ENCODE measurements around the gene SH3GL1. TPM values are rescaled to one million over a fixed set of nuclear protein-coding genes. Genes with fewer than 3 reads are reported as not detected.

SH3GL1 gene, protein sequence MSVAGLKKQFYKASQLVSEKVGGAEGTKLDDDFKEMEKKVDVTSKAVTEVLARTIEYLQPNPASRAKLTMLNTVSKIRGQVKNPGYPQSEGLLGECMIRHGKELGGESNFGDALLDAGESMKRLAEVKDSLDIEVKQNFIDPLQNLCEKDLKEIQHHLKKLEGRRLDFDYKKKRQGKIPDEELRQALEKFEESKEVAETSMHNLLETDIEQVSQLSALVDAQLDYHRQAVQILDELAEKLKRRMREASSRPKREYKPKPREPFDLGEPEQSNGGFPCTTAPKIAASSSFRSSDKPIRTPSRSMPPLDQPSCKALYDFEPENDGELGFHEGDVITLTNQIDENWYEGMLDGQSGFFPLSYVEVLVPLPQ
- polyA plus RNA-seq (2013, experiment 1 of 4): 98.9 TPM
- 94.5 TPM for polyA plus RNA-seq (2013, experiment 2 of 4)
- 83.1 TPM for polyA plus RNA-seq (2013, experiment 3 of 4)
- polyA plus RNA-seq (2013, experiment 4 of 4): 89.3 TPM

DNA sequence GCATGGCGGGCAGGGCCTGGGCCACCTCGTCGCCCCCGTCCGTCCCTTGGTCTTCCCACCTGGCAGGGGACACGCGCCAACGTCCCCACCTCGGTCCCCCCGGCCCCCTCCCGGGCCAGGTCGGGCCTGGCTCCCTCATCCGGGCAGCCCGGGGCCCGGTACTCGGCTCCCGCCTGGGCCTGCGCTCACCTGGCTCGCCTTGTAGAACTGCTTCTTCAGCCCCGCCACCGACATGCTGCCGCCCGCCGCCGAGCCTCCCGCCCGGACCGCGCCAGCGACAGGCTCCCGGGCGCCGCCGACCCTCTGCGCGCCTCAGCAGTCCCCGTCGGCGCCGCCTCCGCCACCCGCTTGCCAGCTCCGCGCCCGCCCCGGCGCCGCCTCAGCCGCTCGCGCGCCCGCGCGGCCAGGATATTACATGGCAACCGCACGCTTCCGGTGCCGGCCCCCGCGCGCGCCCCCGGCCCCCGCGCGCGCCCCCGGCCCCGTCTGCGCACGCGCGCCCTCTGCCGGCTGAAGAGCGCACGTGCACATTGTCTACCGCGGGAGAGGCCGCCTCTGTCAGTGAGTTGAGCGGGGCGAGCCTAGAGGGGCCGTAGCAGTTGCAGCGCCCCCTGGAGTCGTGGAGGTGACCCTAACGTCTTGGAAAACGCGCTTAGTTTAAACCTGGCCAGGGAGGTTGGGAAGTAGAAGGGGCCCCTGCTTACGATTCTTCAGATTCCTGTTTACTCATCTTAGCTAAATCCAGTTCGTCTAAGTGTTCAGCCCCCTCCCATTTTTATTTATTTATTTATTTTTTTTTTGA, at the start of gene SH3GL1:
Gene SH3GL1 (minus strand): TSS at position 413 of the 802 bp plus-strand sequence. CDS start 179 bp downstream, at position 234.
- Histone ChIP-seq H3K27ac (ENCODE audit: insufficient read depth, low read depth, low read length, poor library complexity, severe bottlenecking) (no peak within 1 kb of the TSS), H3K27me3 (ENCODE audit: control insufficient read depth, insufficient read depth, low read length, poor library complexity, severe bottlenecking) (no peaks in the 10 kb centered on the region), H3K9me3 (ENCODE audit: control insufficient read depth, low read length) (no peaks in the 10 kb centered on the region), H3K4me3 (ENCODE audit: insufficient read depth, low read depth, low read length) (peak within 1 kb of the TSS; percentile 89), H3K4me1 (ENCODE audit: control insufficient read depth, insufficient read depth, low read length) (peaks cover 26% of the 10 kb centered on the region), H3K36me3 (ENCODE audit: control insufficient read depth, insufficient read depth, low read length) (no peaks in the 10 kb centered on the region)
- WGBS, 2 experiments: 0 to 1% methylated on average over 90 of the region's 90 CpGs

DNA sequence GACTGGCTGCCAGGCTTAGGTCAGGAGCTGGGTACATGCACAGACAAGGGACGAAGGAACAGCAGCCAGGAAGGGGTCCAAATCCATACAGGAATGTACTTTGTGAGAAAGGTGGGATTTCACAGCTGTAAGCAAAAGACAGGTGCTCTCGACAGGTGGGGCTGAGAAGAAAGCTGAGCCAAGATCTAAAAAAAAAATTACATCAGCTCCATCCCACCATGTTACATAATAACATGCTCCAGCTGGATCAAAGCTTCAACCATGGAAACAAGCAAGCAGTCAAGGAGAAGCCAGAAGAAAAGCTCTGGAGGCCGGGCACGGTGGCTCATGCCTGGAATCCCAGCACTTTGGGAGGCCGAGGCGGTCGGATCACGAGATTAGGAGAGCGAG, 49.3 kb upstream of the SH3GL1 start:
- Histone ChIP-seq H3K4me3 (ENCODE audit: insufficient read depth, low read depth, low read length) (no peak overlapping the region), H3K4me1 (ENCODE audit: control insufficient read depth, insufficient read depth, low read length) (no peaks in the 10 kb centered on the region), H3K36me3 (ENCODE audit: control insufficient read depth, insufficient read depth, low read length) (peaks cover 24% of the 10 kb centered on the region), H3K27me3 (ENCODE audit: control insufficient read depth, insufficient read depth, low read length, poor library complexity, severe bottlenecking) (no peaks in the 10 kb centered on the region), H3K9me3 (ENCODE audit: control insufficient read depth, low read length) (no peaks in the 10 kb centered on the region), H3K27ac (ENCODE audit: insufficient read depth, low read depth, low read length, poor library complexity, severe bottlenecking) (no peak overlapping the region)
- WGBS, 2 experiments: 91 to 92% methylated on average over 9 of the region's 9 CpGs

DNA sequence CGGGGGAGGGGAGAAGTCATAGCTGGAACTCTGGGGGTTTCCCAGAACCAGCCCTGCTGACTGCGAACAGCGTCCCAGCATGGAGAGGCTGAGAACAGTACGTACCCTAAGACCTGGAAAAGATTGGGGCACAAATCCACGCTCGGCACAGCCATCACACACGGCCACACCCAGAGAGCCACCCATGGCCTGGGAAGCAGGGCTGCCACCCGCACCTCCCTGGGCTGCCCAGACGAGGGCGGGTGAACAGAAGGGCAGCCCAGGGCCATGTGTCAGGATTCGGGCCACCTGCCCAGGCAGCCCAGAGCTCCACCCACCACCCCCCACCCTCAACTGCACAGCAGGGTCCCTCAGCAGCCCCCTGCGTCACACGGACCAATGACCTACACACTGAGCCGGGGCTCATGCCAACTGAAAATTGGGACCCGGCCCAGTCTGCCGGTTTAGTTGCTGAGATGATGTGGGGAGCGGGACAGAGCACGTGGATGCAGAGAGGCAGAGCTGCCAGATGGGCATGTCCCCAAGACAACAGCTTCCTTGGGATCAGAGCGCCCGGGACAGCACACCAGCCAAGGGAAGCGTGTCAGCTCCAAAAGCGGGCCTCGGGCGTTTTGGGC, 48.8 kb upstream of the SH3GL1 start:
- no peaks in the 10 kb centered on the region for H3K27me3 ChIP-seq (ENCODE audit: control insufficient read depth, insufficient read depth, low read length, poor library complexity, severe bottlenecking)
- no peak overlapping the region for H3K27ac ChIP-seq (ENCODE audit: insufficient read depth, low read depth, low read length, poor library complexity, severe bottlenecking)
- WGBS, 2 experiments: 93 to 94% methylated on average over 24 of the region's 24 CpGs
- H3K4me1 ChIP-seq (ENCODE audit: control insufficient read depth, insufficient read depth, low read length): no peaks in the 10 kb centered on the region
- H3K9me3 ChIP-seq (ENCODE audit: control insufficient read depth, low read length): no peaks in the 10 kb centered on the region
- peaks cover 24% of the 10 kb centered on the region for H3K36me3 ChIP-seq (ENCODE audit: control insufficient read depth, insufficient read depth, low read length)
- H3K4me3 ChIP-seq (ENCODE audit: insufficient read depth, low read depth, low read length): no peak overlapping the region

DNA sequence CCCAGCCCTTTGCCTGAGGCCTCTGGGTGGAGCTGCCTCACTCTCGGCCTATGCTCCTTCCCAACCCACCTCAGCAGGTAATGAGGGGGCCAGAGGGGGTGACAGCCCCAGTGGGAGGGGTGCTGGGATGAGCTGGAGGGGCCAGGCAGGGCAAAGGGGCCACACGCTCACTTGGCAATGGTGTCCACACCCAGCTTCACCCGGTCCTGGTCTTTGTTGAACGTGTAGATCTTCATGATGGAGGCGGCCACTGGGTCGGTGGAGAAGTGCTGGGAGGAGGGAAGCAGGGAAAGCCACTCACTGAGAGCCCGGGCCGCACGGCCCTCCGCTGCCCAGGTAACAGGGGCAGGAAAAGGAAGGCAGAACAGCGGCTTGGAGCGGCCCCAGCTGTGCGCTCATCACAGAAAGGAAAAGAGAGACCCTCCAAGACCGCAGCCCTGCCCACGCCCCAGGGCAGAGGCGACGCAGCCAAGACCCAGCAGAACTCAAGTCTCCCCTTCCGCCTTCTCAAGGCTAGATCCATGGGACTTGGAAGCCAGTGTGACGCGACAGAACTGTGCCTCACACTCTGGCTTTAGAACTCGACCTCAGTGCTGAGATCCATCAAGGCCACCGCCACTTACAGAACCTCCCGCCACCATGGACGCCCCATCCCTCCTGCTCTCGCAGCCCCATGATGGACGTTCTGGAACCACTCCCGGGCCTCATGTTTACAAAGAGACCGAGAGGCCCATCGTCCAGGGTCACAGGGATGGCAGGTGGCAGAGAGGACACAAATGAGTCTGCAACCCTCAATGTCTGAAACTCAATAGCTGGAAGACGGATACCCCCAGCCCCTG, 48.0 kb upstream of the SH3GL1 start:
- no peak overlapping the region for H3K27ac ChIP-seq (ENCODE audit: insufficient read depth, low read depth, low read length, poor library complexity, severe bottlenecking)
- no peak overlapping the region for H3K4me3 ChIP-seq (ENCODE audit: insufficient read depth, low read depth, low read length)
- H3K9me3 ChIP-seq (ENCODE audit: control insufficient read depth, low read length): no peaks in the 10 kb centered on the region
- WGBS, 2 experiments: 94% methylated on average over 30 of the region's 30 CpGs
- H3K27me3 ChIP-seq (ENCODE audit: control insufficient read depth, insufficient read depth, low read length, poor library complexity, severe bottlenecking): no peaks in the 10 kb centered on the region
- H3K36me3 ChIP-seq (ENCODE audit: control insufficient read depth, insufficient read depth, low read length): peaks cover 28% of the 10 kb centered on the region
- H3K4me1 ChIP-seq (ENCODE audit: control insufficient read depth, insufficient read depth, low read length): no peaks in the 10 kb centered on the region

DNA sequence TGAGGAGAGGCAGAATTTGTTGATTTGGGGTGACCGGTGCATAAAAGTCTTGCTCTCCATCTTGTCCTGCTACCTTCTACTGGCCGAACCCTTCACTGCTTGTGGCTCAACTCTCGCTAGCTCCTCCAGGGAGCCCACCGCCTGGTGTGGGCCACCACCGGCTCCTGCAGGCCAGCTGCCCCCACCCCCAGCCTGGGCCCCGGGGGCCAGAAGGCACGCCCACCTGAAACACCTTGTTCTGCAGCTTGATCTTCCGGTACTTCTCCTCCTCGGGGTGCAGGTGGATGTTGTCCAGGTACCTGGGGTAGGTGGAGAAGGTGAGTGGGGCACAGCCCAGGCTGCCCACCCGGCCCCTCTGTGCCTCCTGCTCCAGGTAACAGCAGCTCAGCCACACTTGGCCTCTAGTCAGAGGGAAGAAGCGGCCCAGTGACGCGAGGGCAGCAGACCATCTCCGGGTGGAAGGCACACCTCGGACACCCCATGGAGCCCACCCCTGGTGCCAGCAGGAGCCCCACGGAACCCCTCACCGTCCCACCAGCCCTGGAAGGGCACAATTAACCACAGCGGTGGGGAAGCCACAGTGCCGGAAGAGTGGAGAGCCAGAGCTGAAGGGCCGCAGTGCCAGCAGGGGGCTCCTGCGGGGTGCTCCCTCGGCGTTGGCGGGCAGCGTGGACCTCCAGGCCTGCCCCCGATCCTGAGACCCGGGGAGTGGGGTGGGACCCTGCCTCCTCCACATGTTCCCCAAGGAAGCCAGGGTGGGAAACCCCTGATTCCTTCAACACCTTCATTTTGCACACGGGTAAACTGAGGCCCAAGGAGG, 47.2 kb upstream of the SH3GL1 start:
- WGBS, 2 experiments: 95% methylated on average over 28 of the region's 28 CpGs
- no peak overlapping the region for H3K4me3 ChIP-seq (ENCODE audit: insufficient read depth, low read depth, low read length)
- H3K27ac ChIP-seq (ENCODE audit: insufficient read depth, low read depth, low read length, poor library complexity, severe bottlenecking): peak overlapping the region; percentile 26
- H3K27me3 ChIP-seq (ENCODE audit: control insufficient read depth, insufficient read depth, low read length, poor library complexity, severe bottlenecking): no peaks in the 10 kb centered on the region
- peaks cover 30% of the 10 kb centered on the region for H3K36me3 ChIP-seq (ENCODE audit: control insufficient read depth, insufficient read depth, low read length)
- H3K9me3 ChIP-seq (ENCODE audit: control insufficient read depth, low read length): no peaks in the 10 kb centered on the region
- H3K4me1 ChIP-seq (ENCODE audit: control insufficient read depth, insufficient read depth, low read length): no peaks in the 10 kb centered on the region

DNA sequence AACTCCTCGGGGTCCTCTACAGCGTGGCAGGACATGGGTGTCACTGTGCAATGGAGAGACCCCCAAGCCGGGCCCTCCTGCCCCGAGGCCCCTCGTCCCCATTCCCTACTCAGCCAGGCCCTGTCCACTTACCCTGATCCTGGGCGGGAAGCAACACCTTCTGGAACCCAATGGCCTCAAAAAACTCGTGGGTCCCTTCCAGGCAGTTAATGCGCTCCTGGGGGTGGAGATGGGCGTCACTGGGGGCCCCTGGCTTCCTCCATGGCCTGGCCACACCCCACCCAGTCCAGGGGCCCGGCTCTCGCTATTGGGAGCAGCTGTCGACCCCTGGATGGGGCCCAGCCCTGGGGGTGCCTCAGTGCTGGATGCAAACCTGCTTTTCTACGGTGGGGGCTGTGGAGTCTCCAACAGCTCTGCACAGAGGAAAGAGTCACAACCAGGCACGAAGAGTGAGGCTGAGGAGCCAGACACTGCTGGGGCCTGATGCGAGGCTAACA, 46.4 kb upstream of the SH3GL1 start:
- Histone ChIP-seq H3K27ac (ENCODE audit: insufficient read depth, low read depth, low read length, poor library complexity, severe bottlenecking) (no peak overlapping the region), H3K4me3 (ENCODE audit: insufficient read depth, low read depth, low read length) (no peak overlapping the region), H3K4me1 (ENCODE audit: control insufficient read depth, insufficient read depth, low read length) (no peaks in the 10 kb centered on the region), H3K9me3 (ENCODE audit: control insufficient read depth, low read length) (no peaks in the 10 kb centered on the region), H3K27me3 (ENCODE audit: control insufficient read depth, insufficient read depth, low read length, poor library complexity, severe bottlenecking) (no peaks in the 10 kb centered on the region), H3K36me3 (ENCODE audit: control insufficient read depth, insufficient read depth, low read length) (peaks cover 30% of the 10 kb centered on the region)
- 93 to 94% methylated on average over 15 of the region's 15 CpGs for WGBS, 2 experiments

DNA sequence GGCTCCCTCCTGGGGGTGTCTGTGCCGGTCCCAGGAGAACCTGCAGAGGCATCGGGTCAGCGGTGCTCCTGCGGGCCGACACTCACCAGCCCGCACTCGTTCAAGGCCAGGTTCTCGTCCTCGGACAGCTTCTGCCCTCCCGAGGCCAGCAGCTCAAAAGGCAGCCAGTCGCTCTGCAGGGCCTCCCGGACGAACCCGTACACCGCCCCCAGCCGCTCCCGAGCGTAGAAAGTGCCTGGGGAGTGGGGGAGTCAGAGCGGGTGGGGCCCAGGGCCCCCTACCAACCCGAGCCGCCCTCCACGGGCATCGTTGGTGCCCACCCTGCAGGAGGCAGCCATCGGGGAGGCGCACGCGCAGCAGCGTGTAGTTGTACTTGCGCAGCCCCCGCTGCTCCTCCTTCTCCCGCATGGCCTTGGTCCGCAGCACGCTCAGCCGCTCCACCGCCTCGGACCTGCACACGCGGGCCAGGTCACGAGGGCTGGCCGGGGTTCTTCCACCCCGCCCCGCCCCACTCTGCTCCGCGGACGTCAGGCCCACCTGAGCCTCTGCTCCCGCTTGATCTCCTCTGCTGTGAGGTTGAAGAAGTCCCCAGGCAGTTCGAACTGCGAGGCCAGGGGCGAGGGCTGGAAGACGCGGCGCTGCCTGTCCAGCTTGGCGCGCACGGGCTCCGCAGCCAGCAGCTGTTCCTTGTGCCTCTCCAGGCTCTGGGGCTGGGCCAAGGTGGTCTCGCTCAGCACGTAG, 45.8 kb upstream of the SH3GL1 start:
- Histone ChIP-seq H3K27ac (ENCODE audit: insufficient read depth, low read depth, low read length, poor library complexity, severe bottlenecking) (no peak overlapping the region), H3K27me3 (ENCODE audit: control insufficient read depth, insufficient read depth, low read length, poor library complexity, severe bottlenecking) (no peaks in the 10 kb centered on the region), H3K4me3 (ENCODE audit: insufficient read depth, low read depth, low read length) (no peak overlapping the region), H3K4me1 (ENCODE audit: control insufficient read depth, insufficient read depth, low read length) (no peaks in the 10 kb centered on the region), H3K36me3 (ENCODE audit: control insufficient read depth, insufficient read depth, low read length) (peaks cover 30% of the 10 kb centered on the region), H3K9me3 (ENCODE audit: control insufficient read depth, low read length) (no peaks in the 10 kb centered on the region)
- WGBS, 2 experiments: 95% methylated on average over 58 of the region's 58 CpGs

DNA sequence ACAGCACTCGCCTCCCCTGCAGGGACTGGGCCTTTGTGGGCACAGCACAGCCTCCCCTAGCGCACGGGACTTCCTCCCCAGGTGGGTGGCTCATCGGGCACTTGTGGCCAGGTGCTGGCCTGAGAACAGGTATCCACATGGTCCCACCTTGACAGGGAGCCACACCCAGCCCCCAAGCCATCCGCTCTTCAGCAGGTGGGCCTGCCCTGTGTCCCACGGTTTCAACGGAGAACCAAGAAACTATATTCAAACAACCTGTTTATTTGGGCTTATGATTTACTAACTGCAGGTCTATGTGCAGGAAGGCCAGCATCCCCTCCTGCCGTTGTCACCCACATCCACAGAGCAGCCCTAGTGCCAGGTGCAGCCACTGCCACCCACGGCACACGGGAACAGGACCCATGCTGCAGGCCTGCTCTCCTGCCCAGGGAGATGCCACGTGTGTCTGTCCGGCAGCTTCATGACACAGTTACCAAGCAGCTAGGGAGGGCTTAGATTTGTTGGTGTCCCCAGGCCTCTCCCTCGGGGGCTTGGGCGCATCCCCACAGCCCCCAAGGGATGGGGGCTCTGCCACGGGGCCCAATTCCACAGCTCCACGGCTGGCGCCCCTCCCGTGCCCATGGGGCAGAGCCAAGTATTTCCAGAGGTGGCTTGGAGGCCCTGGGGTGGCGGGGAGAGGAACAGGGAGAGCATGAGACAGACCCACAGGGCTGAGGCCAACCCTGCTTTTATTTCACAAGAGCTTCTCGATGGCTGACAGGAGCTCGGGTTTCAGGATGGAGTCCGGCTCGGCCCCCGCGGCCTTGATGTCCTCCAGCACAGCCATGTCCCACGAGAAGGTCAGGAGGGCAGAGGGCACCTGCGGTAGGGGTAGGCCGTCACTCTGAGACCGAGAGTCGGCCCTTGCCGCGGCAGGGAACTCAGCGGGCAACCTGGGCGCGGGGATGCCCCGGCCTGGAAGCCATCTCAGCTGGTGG, 44.7 kb upstream of the SH3GL1 start:
- Histone ChIP-seq H3K36me3 (ENCODE audit: control insufficient read depth, insufficient read depth, low read length) (peaks cover 30% of the 10 kb centered on the region), H3K4me1 (ENCODE audit: control insufficient read depth, insufficient read depth, low read length) (no peaks in the 10 kb centered on the region)
- WGBS, 2 experiments: 93% methylated on average over 36 of the region's 36 CpGs

More for the DNA sequence above, 44.7 kb upstream of the SH3GL1 start:
- no peaks in the 10 kb centered on the region for H3K27me3 ChIP-seq (ENCODE audit: control insufficient read depth, insufficient read depth, low read length, poor library complexity, severe bottlenecking)
- no peaks in the 10 kb centered on the region for H3K9me3 ChIP-seq (ENCODE audit: control insufficient read depth, low read length)
- H3K4me3 ChIP-seq (ENCODE audit: insufficient read depth, low read depth, low read length): no peak overlapping the region
- H3K27ac ChIP-seq (ENCODE audit: insufficient read depth, low read depth, low read length, poor library complexity, severe bottlenecking): no peak overlapping the region

Measured in ectodermal cell (in vitro differentiated cells).